Putamen (tissue), 1 donor: Measurements from ENCODE around the gene PELI3.
"Not testable (repeated sequence)": the region's sequence is repeated elsewhere in the genome, so short reads cannot be mapped to it uniquely, and the experiment has no call there.

Source experiments
- DNase-seq: peaks from one replicate; pipeline ENCODE4 v3.0.0-alpha.2; 2016; ENCODE audit warnings: low spot score

PELI3 gene, protein sequence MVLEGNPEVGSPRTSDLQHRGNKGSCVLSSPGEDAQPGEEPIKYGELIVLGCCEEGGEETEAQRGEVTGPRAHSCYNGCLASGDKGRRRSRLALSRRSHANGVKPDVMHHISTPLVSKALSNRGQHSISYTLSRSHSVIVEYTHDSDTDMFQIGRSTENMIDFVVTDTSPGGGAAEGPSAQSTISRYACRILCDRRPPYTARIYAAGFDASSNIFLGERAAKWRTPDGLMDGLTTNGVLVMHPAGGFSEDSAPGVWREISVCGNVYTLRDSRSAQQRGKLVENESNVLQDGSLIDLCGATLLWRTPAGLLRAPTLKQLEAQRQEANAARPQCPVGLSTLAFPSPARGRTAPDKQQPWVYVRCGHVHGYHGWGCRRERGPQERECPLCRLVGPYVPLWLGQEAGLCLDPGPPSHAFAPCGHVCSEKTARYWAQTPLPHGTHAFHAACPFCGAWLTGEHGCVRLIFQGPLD

DNA sequence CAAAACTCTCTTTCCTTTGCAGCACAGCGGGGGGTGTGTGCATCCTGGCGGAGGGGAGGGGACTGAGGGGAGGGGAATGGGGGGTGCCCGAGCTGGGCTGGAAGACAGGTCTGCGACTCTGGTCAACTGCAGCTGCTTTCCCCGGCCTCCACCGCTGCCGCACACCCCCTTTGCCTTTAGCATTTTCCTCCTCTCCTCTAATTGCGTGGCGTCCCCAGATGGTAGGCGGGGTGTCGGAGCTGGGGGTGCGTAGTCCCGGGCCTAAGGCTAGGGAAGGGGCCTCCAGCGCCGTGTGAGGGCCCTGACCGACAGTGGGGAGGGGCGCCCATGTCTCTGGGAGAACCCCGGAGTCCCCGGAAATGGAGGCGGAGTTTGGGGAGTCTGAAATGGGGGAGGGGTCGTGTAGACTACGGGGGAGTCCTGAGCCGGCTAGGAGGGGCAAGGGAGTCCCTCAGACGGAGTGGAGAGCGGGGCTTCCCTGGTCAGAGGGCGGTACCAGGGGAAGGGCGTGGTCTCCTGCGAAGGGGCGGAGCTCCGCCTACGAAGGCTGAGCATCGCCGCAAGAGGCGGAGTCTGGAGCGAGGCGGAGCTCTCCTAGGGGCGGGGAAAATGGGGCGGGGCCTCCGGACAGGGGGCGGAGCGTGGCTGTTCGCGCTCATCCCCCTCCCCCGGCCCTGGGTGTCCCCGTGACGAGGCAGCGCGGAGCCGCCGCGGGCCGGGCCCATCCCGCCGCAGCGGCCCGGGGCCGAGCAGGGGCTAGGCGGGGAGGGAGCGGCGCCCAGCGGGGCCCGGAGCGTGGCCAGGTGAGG is at the start of gene PELI3:
Gene PELI3 (plus strand): TSS at position 681 of the 809 bp plus-strand sequence. CDS start 1,224 bp downstream, outside the sequence.
- DNase-seq = peak; percentile 93

GRCh38 chr11:66417000-66417399 is 49.7 kb upstream of the PELI3 start:
- DNase-seq = peak; percentile 85

DNA sequence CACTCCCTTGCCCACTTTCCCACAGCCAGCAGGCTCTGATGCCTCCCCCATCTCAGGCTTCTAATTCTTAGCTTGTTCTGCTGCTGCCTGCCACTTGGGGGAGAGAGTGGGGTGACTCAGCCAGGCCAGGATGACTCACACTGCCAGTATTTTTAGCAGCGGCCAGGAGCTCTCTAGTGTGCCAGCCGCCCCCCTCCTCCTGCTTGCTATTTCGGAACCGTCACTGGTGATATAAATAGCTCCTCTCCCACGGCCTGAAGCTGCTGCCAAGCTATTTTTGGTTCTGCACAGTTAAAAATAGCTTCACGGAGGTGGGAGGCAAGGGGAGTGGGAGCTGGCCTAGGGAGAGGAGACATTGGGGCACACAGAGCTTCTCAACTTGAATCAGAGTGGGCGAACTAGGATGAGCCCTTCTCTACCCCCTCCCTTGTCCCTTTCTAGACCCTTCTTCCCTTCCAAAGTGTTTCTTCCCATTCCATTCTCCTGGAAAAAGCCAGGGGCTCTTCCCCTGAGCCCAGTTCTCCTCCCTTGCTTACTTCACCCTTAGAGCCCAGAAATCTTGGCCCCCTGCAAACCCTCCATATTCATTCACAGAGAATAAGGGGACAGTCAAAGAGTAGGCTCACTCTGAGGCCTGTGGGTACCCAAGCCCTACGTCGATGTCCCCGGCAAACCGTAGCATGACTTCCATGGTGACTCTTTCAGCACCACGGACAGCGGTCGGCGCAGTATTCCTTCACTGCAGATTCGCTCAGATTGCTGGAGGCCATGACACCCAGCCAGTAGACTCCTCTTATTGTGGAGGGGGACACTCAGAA is 48.3 kb upstream of the PELI3 start:
- DNase-seq = peak; percentile 80

- no peak for DNase-seq
These were observed 47.8 kb upstream of the PELI3 start for GRCh38 chr11:66418986-66419308.

- no peak for DNase-seq
These were observed 46.9 kb upstream of the PELI3 start for GRCh38 chr11:66419825-66420224.

DNA sequence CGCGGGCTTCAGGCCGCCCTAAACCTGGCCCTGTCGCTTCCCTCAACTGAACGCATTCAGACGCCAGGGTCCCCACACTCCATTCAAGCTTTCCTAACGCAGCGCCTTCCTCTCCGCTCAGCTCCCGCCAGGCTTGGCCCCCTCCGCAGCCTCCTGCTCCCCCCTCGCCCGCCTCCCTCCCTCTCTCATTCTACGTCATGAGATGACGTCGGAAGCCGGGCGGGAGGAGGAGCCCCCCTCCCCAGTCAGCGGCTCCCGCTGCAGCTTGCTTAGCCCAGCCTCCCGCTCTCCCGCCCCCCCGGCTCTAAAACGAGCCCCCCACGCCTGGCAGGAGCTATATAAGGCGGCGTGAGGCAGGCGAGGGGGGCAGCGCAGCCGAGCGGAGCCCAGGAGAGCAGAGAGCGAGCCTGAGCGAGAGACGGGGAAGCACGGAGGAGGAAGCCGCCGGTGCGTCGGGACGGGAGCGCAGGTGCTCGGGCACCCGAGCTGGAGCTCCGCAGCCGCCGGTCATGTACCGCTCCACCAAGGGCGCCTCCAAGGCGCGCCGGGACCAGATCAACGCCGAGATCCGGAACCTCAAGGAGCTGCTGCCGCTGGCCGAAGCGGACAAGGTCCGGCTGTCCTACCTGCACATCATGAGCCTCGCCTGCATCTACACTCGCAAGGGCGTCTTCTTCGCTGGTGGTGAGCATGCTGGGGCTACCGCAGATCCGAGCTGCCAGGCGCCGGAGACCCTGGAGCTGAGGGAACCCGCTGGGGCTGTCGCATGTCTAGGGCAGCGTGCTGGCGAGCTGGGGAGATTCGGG is 45.8 kb upstream of the PELI3 start, which contains the start of gene NPAS4:
Gene NPAS4 (plus strand): TSS at position 365 of the 806 bp plus-strand sequence. CDS start 145 bp downstream, at position 510.
- peak; percentile 77 for DNase-seq

- DNase-seq = peak; percentile 79
These were observed 45.1 kb upstream of the PELI3 start for GRCh38 chr11:66421492-66422205.

DNA sequence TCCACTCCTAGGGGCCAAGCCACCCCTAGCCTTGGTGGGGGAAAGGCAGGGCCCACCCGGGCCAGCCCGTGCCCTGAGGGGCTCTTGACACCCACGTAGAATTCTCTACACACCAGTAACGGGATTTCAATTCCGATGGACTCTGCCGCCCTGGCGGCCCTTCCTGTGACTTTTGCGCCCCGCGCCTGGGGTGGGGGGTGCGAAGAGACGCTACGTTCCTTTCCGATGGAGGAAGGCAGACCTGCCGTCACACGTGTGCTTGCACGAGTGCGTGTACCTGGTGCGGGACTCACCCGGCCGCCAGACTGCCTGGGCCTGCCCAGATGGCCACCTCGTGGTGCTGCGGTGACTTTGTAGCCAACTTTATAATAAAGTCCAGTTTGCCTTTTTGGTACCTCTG is 40.4 kb upstream of the PELI3 start:
- DNase-seq = no peak

DNA sequence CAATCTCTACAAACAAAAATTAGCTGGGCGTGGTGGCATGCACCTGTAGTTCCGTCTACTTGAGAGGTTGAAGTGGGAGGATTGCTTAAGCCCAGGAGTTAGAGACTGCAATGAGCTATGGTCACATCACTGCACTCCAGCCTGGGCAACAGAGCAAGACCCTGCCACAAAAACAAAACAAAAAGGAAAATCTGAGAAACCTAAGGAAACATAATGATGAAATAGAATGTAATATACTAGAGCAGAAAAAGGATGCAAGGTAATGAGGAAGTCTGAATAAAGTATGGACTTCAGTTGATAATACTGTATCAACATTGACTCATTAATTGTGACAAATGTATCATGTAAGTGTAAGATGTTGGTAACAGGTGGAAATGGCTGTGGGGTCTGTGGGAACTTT is 37.8 kb upstream of the PELI3 start:
- DNase-seq = no peak

DNA sequence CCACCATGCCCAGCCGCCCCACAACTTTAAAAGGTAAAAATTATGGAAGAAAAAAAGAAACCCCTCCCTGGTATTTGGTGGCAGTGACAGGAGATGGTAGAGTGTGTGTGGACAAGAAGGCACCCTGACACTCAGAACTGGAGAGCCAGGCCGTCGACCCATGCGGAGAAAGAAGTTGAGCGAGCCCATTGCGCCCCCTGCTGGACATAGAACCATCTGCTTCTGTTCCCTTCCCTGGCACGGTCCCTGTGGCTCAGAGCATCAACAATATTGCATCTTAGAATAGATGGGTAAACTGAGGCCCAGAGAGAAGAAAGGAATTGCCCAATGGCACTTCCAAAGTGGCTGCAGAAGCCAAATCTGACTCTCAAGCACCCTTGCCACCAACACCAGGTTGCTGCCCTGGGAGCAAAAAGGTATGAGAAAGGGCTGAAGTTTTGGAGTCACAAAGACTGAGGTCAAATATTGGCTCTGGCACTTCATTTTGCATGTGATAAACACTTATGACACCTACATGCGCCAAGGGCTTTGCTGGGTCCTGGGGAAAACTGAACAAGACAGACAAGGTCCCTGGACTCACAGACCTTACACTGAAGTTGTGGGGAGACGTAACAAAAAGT is 36.6 kb upstream of the PELI3 start:
- peak; percentile 53 for DNase-seq

DNA sequence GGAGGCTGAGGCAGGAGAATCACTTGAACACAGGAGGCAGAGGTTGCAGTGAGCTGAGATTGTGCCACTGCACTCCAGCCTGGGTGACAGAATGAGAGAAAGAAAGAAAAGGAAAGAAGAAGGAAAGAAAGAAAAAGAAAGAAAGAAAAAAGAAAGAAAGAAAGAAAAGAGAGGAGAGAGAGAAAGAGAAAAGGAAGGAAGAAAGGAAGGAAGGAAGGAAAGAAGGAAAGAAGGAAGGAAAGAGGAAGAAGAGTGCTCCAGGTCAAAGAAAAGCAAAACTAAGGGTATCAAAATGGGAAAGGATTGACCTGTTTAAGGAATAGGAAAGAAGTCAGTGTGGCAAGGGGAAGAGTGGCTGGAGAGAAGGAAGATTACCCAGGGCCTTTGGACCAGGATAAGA is 35.4 kb upstream of the PELI3 start:
- not testable (repeated sequence) for DNase-seq

- DNase-seq = not testable (repeated sequence)
These were observed 34.8 kb upstream of the PELI3 start for GRCh38 chr11:66431871-66432329.

DNA sequence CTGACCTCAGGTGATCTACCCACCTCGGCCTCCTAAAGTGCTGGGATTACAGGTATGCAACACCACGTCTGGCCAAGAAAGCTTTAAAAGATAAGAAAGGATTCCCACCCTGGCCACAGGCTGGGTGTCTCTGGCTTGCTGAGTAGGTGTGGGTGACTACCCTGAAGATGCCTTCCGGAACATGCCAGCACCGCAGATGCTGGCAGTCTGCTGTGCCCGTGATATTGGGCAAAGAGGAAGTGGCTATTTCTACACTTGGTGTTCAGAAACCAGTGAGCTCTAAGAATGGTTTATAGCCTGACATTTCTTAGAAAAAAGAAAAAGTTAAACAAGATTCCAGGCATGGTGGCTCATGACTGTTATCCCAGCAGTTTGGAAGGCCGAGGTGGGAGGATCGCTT is 34.1 kb upstream of the PELI3 start:
- no peak for DNase-seq

DNA sequence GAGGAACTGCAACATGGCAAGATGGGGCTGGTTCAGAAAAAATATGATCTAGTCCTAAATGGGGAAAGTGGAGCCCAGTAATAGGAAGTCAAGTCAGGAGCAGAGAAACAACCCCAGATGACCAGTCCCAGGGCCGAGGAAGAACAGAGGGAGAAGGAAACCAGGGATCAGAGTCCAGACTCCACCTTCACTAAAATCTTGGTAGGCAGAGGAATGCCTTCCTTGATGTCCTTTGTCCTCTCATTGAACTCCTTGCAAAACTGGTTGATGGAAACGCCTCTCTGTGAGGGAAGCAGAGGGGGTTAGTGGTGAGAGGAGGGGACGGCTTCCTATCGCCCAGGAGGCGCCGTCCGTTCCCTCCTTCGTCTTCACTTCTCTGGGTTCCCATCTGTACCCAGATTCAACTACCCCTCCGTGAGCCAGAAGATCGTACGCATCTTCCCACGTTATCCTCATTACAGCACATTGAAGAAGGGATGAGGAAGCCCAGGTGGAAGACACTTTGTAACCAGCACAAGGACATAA is 28.7 kb upstream of the PELI3 start:
- no peak for DNase-seq

DNA sequence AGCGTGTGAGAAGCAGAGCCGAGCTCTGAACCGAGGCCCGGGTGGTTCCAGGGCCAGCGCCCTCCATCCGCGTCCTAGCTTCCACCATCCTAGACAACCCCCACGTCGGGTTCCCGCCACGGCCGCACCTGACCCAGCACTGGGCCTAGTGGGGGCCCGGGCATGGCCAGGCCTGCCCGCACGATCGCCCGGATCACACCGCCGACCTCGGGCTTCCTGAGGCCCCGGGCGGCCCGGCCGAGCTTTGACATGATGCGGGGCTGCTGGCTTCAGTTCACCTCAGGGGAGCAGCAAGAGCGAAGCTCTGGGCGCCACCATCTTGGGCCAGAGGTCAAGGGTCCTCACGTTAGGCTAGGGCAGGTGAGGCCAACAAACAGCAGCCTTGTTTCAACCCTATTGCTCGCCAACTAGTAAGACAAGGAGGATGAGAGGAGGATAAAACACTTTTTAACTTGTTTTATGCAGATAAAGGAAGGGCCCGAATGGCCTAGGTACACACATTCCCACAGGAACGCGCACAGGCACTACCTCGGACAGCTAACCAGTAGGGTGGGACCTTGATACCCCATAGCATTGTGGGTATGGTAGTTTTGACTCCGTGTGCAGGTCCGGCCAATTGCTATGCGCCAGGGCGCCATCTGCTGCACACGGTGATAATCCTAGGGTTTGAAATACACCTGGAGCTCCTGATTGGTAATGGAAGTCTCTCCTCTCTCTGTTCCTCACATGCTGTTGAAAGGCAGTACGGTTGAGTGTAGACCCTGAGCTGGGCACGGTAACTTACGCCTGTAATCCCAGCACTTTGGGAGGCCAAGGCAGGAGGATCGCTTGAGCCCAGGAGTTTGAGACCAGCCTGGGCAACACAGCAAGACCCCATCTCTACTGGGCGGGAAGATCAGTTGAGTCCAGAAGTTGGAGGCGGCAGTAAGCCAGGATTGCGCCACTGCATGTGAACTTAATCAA is 27.9 kb upstream of the PELI3 start, which contains the start of gene MRPL11:
Gene MRPL11 (minus strand): TSS at position 345 of the 963 bp plus-strand sequence. CDS start 94 bp downstream, at position 251.
- DNase-seq = peak; percentile 92

DNA sequence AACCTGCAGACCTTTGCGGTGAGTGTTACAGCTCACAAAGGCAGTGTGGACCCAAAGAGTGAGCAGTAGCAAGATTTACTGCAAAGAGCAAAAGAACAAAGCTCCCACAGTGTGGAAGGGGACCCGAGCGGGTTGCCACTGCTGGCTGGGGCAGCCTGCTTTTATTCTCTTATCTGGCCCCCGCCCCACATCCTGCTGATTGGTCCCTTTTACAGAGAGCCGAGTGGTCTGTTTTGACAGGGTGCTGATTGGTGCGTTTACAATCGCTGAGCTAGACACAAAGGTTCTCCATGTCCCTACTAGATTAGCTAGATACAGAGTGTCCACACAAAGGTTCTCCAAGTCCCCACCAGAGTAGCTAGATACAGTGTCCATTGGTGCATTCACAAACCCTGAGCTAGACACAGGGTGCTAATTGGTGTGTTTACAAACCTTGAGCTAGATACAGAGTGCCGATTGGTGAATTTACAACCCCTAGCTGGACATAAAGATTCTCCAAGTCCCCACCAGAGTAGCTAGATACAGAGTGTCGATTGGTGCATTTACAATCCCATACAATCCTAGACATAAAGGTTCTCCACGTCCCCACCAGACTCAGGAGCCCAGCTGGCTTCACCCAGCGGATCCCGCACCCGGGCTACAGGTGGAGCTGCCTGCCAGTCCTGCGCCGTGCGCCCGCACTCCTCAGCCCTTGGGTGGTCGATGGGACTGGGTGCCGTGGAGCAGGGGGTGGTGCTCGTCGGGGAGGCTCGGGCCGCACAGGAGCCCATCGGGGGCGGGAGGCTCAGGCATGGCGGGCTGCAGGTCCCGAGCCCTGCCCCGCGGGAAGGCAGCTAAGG is 26.4 kb upstream of the PELI3 start:
- not testable (repeated sequence) for DNase-seq

DNA sequence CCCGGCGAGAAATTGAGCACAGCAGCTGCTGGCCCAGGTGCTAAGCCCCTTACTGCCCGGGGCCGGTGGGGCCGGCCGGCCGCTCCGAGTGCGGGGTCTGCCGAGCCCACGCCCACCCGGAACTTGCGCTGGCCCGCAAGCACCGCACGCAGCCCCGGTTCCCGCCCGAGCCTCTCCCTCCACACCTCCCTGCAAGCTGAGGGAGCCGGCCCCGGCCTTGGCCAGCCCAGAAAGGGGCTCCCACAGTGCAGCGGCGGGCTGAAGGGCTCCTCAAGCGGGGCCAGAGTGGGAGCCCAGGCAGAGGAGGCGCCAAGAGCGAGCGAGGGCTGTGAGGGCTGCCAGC is 25.8 kb upstream of the PELI3 start:
- DNase-seq = not testable (repeated sequence)

DNA sequence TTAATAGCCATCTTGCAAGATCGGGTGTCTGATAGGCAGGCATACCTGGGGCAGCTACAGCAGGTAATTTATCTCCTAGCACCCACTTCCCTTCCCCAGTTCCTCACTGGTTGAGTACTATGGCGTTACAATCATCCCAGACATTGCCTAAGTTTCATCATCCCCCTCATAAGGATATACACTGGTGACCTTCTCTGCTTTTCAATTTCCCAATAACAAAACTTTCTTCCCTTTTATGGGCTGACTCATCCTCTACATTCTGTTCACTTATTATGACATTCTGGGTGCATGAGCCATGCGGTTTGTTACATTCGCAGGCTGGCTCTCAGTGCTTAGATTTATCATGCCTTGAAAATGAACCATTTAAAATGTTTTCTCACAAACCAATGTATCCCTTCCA is 23.1 kb upstream of the PELI3 start:
- no peak for DNase-seq
